Activated T-cell treated with anti-CD3 and anti-CD28 coated beads for 4 hours (primary cell): ENCODE measurements around the gene CCR4.
"Not testable (repeated sequence)": the region's sequence is repeated elsewhere in the genome, so short reads cannot be mapped to it uniquely, and the experiment has no call there.

Experiments
- DNase-seq: peaks from one replicate; pipeline ENCODE4 v3.0.0-alpha.2; 2020

The CCR4 gene

DNA sequence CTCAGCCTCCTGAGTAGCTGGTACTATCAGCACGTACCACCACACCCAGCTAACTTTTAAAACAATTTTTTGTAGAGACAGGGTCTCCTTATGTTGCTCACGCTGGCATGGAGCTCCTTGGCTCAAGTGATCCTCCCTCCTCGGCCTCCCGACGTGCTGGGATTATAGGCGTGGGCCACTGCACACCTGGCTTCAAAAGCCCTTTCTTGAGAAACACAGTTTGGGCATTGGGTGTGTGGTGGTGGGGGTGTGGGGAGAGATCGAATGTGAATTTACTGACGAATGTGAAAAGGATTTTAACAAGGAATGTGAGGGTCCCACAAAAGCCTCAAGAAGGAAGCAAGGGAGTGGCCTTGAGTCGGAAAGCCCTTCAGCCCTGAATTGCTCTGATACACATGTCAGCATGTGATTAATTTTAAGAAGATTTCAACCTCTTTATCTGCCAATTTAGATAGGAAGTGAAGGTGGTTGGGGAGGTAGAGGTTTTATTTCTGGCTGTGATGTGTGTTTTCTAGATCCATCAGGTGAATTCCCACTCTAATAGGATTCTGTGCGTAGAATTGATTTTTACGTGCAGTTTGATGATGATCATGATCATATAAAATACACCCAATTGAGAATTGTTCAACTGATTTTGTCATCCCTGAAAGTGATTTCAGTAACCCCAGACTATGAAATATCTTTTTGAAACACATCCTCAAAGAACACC is 1.1 kb downstream of the CCR4 start:
- DNase-seq, result no peak

DNA sequence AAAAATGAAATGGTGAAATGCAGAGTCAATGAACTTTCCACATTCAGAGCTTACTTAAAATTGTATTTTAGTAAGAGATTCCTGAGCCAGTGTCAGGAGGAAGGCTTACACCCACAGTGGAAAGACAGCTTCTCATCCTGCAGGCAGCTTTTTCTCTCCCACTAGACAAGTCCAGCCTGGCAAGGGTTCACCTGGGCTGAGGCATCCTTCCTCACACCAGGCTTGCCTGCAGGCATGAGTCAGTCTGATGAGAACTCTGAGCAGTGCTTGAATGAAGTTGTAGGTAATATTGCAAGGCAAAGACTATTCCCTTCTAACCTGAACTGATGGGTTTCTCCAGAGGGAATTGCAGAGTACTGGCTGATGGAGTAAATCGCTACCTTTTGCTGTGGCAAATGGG is 3.1 kb downstream of the CCR4 start:
- no peak for DNase-seq

DNA sequence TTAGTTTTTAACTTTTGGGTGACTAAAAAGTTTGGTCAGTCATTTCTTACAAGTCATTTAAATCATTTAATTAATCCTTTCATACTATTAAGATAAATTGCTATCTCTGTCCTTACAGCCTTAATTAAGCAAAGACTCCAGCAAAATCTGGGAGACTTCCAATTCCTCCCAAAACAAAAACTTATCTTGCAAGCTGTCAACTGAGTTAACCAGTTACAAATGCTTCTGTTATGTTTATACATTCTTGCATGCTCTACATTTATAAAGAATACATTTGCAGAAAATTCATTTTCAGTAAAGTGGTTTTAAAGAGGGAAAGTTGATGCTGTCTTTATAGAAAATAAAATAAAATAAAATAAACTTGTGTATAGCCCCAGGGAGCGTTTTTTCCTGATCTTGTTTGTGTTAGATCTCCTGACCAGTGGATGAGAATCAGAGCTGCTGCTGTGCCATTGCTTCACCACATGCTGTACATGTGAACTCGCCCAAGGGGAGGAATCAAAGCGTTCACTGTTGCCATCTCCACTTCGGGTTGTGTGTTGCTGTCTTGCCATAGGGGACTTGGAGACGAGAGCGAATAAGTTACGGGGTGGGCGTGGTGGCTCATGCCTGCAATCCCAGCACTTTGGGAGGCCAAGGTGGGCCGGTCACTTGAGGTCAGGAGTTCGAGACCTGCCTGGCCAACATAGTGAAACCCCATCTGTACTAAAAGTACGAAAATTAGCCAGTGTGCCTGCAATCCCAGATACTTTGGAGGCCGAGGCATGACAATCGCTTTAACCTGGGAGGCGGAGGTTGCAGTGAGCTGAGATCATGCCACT is 5.5 kb downstream of the CCR4 start:
- no peak for DNase-seq

DNA sequence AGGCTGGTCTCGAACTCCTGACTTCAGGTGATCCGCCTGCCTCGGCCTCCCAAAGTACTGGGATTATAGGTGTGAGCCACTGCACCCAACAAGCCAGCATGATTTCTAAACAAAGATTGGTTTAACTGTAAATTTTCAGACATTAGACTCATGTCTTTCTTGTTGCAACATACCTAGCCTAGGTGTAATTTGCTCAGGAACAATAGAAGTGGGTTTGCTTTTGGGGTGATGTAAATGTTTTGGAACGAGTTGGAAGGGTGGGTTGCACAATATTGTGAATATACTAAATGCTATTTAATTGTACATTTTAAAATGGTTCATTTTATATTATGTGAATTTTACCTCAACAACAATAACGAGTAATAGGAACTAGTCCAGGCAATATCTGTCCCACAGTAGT is 7.1 kb downstream of the CCR4 start:
- DNase-seq, result no peak

DNA sequence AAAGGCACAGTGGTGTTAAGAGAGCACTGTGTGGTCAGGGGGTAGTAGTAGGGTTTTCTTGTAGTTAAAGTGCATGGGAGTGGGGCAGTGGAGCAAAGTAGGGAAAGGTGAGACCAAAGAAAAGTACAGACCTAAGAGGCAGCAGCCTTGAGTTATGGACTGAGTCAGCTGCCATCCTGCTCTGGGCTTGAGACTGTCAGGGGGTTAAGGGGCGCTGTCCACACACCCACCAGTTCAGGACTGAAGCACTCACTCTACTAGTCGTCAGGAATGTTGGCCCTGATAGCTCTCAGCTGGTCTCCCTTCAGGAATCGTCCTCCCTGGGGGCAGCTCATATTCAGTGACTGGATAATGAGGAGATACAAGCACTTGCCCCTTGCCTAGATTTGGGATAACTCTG is 7.9 kb downstream of the CCR4 start:
- no peak for DNase-seq

DNA sequence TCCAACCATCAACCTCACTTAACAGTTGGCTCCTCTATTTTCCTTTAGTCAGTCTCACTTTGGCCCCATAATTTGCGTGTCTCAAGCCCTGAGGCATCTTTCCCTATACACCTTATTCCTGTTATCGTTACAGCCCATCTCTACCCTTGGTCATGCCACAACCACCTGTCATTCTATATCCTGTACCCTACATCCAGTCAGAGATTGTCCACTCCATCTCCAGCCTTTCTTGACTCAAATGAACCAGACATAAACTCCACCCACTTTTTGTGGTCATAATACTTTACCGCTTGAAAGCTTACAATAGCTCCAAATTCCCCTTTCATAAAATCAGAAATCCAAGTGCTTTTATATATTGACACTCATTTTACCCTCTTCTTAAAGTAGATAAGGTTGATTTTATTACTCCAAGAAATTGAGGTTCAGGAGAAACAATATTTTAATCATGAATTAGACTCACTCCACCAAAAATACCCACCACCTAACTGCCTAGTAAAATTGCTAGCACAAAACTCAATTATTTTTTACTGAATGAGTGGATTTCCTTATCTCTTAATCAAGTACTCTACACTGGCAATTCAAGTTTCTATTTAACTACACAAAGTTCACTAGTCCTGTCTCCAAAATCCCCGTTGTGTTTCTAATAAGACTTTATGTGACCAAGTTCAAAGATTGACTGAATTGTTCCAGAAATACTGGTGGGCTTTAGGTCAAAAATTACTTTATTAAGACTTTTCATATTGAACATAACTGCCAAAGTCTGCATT is 9.1 kb downstream of the CCR4 start:
- DNase-seq, result no peak

DNA sequence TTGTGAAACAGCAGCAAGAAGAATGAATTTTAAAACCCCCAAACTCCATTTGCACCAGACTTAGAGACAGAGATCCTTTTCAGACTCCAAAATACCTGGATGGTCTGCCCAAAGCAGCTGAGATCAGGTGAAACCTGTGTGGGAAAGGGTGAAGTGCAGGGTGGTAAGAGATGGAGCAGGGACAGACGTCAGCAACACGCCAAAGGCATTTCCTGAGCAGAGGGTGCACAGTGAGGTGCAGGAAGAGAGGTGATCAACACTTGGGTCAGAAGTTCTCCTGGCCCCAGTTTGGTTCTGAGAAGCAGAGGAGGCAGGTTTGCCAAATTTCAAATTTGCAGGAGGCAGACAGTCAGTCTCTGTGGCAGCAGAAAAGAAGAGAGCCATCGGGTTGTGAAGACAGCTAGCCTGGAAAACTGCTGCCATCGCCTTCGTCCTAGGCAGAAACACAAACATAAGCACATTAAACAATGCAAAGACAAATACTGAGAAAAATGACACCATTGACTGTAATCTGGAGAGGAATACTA is 9.8 kb downstream of the CCR4 start:
- no peak for DNase-seq

DNA sequence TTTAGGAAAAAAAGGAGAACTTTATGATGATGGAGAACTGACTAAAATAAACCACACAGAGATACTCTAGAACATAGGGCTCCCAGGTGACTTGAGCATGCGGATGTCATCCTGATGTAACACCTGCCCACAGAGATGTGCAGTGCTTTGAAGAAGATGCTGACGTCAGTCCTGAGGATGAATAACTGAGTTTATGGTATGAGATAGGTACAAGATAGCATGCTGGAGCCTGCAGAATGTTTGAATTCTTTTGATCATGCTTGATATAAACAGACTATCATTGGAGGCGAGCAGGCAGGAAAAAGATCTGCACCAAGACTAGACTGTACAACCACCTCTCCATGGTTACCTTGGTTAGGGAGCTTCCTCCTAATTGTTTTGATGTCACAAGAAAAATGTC is 12.4 kb downstream of the CCR4 start:
- DNase-seq, result no peak

DNA sequence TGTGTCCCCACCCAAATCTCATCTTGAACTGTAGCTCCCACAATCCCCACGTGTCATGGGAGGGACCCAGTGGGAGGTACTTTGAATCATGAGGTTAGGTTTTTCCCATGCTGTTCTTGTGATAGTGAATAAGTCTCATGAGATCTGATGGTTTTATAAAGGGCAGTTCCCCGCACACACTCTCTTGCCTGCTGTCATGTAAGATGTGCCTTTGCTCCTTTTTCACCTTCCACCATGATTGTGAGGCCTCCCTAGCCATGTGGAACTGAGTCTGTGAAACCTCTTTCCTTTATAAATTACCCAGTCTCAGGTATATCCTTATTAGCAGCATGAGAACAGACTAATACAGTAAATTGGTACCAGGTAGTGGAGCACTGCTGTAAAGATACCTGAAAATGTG is 13.3 kb downstream of the CCR4 start:
- DNase-seq, result not testable (repeated sequence)

DNA sequence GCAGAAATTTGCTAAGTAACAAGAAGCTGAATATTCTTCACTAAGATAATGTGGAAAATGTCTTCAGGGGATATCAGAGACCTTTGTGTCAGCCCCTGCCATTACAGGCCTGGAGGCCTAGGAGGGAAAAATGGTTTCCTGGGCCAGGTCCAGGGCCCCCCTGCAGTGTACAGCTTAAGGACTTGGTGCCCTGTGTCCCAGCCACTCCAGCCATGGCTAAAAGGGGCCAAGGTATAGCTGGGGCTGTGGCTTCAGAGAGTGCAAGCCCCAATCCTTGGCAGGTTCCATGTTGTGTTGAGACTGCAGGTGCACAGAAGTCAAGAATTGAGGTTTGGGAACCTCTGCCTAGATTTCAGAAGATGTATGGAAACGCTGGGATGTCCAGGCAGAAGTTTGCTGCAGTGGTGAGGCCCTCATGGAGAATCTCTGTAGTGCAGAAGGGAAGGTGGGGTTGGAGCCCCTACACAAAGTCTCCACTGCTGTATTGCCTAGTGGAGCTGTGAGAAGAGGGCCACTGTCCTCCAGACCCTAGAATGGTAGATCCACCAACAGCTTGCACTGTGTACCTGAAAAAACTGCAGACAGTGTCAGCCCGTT is 14.3 kb downstream of the CCR4 start:
- DNase-seq, result not testable (repeated sequence)

DNA sequence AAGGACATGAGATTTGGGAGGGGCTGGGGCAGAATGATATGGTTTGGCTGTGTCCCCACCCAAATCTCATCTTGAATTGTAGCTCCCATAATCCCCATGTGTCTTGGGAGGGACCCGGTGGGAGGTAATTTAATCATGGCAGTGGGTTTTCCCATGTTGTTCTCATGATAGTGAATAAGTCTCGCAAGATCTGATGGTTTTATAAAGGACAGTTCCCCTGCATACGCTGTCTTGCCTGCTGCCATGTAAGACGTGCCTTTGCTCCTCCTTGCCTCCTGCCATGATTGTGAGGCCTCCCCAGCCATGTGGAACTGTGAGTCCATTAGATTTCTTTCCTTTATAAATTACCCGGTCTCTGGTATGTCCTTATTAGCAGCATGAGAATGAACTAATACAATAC is 15.2 kb downstream of the CCR4 start:
- DNase-seq, result not testable (repeated sequence)

DNA sequence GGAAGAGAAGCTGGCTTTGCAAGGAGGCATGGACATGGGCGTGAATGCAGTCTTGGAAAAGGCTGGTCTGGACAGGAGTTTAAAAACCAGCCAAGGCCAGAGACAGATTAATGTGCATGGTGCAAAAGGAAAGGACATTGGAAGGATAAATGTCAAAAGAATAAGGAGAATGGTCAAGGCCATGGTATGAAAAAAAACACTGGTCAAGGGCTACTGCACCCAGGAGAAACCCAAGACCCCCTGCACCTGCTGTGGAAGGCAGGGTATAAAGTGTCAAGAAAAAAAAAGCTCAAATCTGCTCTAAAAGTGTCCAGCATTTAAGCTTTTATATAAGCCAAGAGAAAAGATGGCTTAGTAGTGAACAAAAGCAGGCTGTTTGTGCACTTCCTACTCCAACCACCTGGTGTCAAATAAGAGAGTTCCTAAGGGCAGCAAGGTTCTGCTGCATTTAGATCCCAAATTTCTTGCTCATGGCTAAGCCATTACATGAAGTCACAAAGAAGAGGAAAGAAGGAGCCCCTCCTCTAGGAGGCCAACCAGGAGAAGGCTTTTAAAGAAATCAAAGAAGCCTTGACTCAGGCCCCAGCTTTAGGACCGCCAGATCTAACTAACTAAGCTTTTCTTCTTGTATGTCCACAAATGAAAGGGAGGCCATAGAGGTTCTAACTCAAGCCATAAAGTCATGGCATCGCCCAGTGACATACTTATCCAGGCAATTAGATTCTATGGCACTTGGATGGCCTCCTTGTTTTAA is 16.9 kb downstream of the CCR4 start:
- no peak for DNase-seq

DNA sequence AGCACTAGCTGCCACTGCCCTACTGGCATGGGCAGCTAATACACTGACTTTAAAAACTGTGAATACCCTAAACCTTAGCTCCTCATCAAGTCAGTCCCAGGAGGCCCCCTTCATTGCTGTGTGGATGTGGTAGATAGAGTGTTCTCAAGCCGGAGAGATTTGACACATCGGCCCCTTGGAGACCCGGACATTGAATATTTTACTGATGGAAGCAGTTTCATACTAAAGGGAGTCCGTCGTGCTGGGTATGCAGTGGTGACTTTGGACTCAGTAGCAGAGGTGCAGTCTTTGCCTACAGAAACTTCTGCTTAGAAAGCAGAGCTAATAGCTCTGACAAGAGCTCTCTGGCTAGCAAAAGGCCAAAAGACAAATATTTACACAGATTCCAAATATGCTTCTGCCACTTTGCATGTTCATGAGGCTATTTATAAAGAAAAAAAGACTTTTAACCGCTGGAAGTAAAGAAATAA is 17.5 kb downstream of the CCR4 start:
- no peak for DNase-seq

DNA sequence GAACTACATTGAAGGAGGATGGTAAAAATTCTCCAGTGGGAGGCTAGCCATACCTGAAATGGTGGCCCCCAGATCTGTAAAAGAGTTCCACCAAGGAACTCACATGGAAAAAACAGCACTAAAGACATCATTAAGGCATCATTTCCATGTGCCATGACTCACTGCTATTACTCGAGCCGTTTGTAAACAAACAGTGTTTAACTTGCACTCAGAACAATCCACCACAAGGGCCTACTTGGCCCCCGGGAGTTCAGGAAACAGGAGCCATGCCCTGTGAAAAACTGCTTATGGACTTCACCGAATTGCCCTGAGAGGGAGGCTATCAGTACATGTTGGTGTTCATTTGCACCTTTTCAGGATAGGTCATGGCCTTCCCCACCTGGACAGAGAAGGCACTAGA is 18.2 kb downstream of the CCR4 start:
- DNase-seq, result no peak

DNA sequence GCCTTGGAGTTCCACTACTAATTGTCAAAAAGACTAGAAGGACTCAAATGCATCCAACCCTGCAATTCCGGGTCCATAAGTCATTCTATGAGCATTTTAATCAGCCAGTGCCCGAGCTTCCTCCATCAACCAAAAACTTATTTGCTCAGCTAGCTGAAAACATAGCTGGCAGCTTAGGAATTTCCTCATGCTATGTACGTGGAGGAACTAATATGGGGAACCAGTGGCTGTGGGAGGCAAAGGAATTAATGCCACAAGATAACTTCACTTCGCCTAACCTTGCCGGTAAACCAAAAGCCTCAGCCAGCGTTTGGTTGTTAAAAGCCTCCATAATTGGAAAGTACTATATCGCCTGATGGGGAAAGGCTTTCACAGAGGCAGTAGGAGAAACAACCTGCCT is 19.8 kb downstream of the CCR4 start:
- DNase-seq, result not testable (repeated sequence)

DNA sequence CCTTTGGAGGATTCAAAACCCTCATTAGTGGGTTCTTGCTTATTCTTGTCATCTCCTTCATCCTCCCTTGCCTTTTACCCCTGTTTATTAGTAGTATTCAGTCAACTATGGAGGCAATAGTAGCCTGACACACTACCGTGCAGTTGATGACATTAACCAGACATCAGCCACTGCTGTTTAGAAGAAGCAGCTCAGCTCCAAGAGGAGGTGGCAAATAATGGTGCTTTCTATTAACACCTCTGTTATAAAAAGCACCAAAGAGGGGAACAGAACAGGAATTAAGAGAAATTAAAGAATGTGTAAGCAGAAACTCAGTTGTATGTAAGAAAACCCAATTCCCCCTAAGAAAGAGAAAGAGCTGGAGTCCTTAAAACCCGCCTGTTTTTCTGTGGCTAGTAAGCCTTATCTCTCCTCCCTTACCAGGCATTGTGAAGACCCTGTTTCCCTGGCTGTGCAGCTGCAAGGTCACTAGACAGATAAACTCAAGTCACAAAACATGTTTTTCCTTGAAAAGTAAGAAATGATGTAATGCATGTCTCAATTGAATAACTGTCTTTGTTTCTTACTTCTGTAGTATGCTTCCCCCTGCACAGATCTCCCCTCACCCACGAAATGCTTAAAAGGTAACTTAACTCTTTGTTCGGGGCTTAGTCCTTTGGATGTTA is 21.2 kb downstream of the CCR4 start:
- no peak for DNase-seq

DNA sequence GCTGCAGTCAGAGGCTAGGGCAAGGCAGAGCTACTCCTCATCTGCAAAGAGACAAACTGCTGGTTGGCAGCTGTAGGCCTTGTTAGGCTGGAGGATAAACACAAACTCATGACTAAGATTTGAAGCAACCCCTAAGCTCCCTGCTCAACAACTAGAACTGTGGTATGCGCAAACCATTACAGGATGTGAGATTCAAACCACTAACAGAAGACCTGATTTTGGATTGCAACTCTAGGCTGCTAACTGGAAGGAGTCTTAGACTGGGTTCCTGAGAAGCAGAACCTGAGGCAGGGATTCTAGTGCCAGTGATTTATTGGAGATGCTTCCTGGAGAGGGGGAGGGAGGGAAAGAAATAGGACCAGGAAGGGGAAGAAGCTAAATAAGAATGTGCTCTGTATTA is 22.5 kb downstream of the CCR4 start:
- no peak for DNase-seq

DNA sequence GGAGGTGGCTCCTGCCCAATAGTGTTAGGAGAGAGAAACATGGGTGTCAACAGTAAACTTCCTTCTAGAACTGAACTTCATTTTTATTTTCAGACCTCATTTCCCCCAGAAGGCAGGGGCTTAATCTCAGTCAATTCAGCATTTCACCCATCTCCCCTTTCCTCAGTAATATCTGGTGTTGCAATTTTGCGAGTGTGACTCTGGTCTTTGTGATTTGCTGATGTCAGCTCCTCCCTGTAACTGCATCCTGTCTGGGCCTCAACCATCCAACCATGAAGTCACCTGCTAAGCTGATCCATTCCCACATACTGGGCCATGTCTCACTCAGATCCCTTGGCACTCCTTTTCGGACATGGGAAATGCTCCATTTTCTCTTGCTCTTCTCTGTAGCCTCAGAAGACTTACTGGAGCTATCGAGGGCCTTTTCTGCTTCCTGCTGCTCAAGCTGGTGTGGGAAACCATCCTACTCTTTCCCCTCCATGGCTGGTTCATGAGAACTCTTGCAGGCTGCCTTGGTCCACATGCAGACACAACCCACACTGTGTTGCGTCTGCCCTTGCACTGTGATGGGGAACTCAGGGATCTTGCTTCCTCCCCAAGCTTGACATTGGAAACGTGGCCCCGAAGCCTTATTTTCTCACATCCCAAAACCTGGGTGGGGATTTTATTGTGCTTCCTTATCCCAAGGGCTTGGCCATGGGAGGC is 24.6 kb downstream of the CCR4 start:
- DNase-seq, result no peak

DNA sequence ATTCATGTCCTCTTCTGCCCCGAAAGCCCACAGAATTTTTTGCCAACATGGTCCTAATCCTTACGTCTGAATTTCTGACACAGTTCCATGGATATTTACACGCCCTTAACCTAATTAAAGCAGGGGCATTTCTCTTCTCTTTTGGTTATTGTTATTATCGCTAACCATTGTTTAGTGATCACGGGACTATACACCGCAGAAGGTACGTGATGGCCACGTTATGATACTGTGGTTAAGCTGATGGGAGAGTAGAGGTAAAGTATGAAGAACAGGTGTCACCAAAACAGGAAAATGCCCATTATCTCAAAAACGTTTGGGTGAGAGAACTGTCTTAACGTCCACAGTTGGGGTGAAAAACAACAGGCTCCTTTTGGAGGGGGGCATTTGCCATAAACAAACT is 26.4 kb downstream of the CCR4 start:
- no peak for DNase-seq

DNA sequence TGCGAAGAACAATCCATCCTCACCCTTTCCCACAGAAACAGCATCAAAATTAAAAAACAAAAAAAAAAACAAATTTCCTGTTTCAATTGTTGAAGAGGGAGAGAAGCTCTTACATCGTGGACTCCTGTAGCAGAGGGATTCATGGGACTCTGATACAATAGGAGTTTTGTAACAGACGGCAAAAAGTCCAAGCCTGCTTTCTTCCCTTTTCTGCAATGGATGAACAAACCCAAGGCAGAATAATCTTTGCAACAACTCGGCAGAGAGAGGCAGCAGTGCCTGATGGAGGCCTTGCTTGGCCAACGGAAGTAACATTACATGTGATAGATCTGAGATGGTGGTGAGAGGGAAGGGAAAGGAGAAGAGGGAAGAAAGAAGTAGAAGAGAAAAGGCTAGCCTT is 26.9 kb downstream of the CCR4 start:
- DNase-seq, result no peak

DNA sequence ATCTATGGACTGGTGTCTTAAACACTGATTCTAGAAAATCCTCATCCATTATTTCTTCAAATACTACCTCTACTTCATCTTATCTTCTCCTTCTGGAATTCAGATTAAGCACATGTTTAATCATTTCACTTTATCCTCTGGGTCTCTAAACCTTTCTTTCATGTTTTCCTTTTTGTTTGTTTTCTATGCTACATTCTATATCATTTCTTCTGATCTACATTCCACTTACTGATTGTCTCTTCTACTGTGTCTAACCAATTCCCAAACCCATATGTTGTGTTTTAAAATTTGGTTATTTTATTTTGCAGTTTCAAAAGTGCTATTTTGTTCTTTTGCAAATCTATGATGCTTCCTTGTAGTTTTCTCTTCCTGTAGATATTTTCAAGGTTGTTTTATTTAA is 31.7 kb downstream of the CCR4 start:
- DNase-seq, result no peak
